Lower leg skin (tissue), 3 donors: ENCODE results near the gene FKBP14.

ENCODE experiments used
- CTCF ChIP-seq, 3 donors: fragments of 450-650 bp; IDR thresholded peaks; one replicate each; pipeline ENCODE4 v1.5.1; 2016; ENCODE audit warnings: antibody characterized with exemption in 3 of 3, mild to moderate bottlenecking in 3 of 3, moderate library complexity in 2 of 3
- POLR2A ChIP-seq, 2 donors: fragments of 450-650 bp; IDR thresholded peaks; one replicate each; pipeline ENCODE4 v1.6.1; 2016 to 2017; ENCODE audit warnings: antibody characterized with exemption in 2 of 2, mild to moderate bottlenecking in 1 of 2, moderate library complexity in 1 of 2

- TF ChIP-seq CTCF (IDR thresholded peaks at IDR 0.05) (no peak), POLR2A (IDR thresholded peaks at IDR 0.05) (no peak)
These were observed 3.5 kb downstream of the FKBP14 start for GRCh38 chr7:30022991-30023390.
